Mesangial cell (primary cell): ENCODE results near the gene PTPA. TPM values are rescaled to one million over a fixed set of nuclear protein-coding genes. Genes with fewer than 3 reads are reported as not detected.

Source experiments
- total RNA-seq: library from RNA; depleted of rRNA; stranded (reverse); fragments of >200 nt; gene quantifications from 2 replicates; pipeline ENCODE4 v1.2.3, GENCODE V29; 2015

Gene PTPA
- 165 and 314 TPM in 2 replicates for total RNA-seq

DNA sequence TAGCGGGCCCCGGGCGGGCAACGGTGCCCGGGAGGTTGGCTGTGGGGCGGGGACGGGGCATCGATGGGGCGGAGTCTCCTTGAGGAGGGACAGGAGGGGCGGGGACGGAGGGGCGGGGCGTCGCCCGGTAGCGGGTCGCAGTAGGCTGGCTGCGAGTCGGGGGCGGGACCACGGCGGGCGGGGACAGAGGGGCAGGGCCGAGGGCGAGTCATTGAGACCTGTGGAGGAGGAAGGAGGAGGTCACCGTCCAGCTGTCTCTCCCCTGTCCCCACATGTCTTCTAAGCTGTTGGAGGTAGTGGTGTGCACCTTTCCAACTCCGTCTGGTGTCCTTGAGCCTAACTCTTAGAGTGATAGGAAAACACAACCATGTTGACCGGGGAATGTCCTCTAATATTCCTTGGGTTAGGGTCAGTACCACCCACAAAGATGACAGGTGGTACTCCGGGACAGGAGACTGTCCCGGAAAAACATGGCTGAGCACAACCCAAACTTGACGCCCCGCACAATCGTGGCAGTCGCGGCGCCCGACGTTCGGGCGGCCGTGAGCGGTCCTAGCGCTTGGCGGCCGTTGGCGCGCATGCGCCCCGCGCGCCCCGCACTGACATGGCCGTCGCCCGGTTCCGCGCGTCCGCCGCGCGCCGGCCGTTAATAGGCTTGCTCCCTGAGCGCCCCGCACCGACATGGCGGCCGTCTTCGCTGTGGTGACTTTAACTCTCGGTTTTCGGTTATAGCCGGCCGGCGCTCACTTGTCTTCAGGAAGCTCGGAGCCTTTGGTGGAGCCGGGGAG, at the start of gene PTPA, which contains the start of gene CRAT:
Gene PTPA, plus strand, starts transcription at position 676 of the 788 bp plus-strand sequence. CDS start 186 bp downstream, outside the sequence.
Gene CRAT, minus strand, starts transcription at position 54 of the 788 bp plus-strand sequence. CDS start 284 bp downstream, outside the sequence.

DNA sequence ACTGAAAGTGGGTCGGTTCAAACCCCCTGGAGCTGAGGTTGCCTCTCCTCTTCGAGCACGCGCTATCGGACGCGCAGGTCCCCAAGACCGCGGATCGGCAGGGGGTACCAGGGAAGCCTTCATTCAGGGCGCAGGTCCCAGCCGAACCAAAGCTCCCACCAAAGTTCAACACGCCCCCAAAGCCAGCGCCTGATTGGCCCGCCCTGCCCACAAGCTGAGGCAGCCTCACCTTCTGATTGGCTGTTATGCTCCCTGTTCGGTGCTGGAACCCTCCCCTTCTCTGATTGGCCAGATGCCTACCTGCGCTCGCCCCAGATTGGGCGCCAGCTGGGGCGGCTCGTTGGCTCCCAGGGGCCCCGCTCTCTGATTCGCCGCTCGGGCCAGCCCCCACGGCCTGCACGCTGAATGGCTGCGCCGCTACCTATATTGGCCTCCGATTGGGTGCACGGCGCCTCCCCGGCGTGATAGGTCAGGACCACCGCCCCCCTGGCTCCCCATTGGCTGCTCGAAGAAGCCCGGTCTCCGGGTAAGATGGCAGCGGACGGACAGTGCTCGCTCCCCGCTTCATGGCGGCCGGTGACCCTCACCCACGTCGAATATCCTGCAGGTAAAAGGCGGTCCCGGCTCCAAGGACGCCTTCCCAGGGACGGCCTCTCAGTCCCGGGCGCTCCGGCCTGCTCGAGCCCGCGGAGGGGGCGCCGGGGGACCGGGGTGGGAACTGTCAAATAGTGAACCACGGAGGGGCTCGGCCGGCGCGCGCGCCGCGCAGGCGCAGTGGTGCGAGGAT, 30.4 kb upstream of the PTPA start, which contains the start of gene DOLPP1:
Gene DOLPP1, plus strand, starts transcription at position 511 of the 787 bp plus-strand sequence. Its CDS starts 21 bp downstream, at position 532.

GRCh38 chr9:129177791-129178567, 66.8 kb downstream of the PTPA start, which contains the start of gene IER5L:
IER5L (minus strand) TSS chr9:129178261; CDS start chr9:129178052, 209 bp downstream.

Other genes starting within 250 kb of the PTPA start
- gene KYAT1, start 229.5 kb upstream of the PTPA start, total RNA-seq: 14.5 and 15.1 TPM in 2 replicates
- 66.5 and 72.4 TPM in 2 replicates for gene LRRC8A, start 229.3 kb upstream of the PTPA start, total RNA-seq
- 6.0 and 24.7 TPM in 2 replicates for gene PHYHD1, start 190.4 kb upstream of the PTPA start, total RNA-seq
- 26.7 and 27.7 TPM in 2 replicates for gene DOLK, start 163.8 kb upstream of the PTPA start, total RNA-seq
- gene NUP188, start 163.7 kb upstream of the PTPA start, total RNA-seq: 30.3 and 77.1 TPM in 2 replicates
- 56.5 and 82.0 TPM in 2 replicates for gene SH3GLB2, start 83.1 kb upstream of the PTPA start, total RNA-seq
- 21.2 and 22.8 TPM in 2 replicates for gene MIGA2, start 74.8 kb upstream of the PTPA start, total RNA-seq
- 14.8 and 22.3 TPM in 2 replicates for gene DOLPP1, start 30.3 kb upstream of the PTPA start, total RNA-seq
- gene CRAT, start 622 bp upstream of the PTPA start, total RNA-seq: 36.7 and 71.2 TPM in 2 replicates
- gene IER5L, start 66.8 kb downstream of the PTPA start, total RNA-seq: 31.3 and 152 TPM in 2 replicates